Activated T-cell treated with anti-CD3 and anti-CD28 coated beads, Interleukin-2, amount 50 U/mL, for 4 hours (primary cell): Measurements from ENCODE around the gene PITRM1. TPM values are rescaled to one million over a fixed set of nuclear protein-coding genes. Genes with fewer than 3 reads are reported as not detected.
"Not testable (repeated sequence)": the region's sequence is repeated elsewhere in the genome, so short reads cannot be mapped to it uniquely, and the experiment has no call there.

Experiments used
- ATAC-seq, 2 donors: fragments of 200-7000 bp; cut with Tn5 transposase; one replicate each; pipeline ENCODE4 v1.10.0; 2021
- DNase-seq: peaks from one replicate; pipeline ENCODE4 v3.0.0-alpha.2; 2020
- H3K27me3 Mint-ChIP-seq: one replicate; pipeline ENCODE4 v1.8.0; 2021; ENCODE audit warnings: low read depth, mixed read lengths
- H3K36me3 Mint-ChIP-seq: one replicate; pipeline ENCODE4 v1.8.0; 2022; ENCODE audit warnings: mixed read lengths; ENCODE audit not compliant: insufficient read depth
- H3K4me1 Mint-ChIP-seq: one replicate; pipeline ENCODE4 v1.8.0; 2021; ENCODE audit warnings: low read depth, mixed read lengths
- H3K4me3 Mint-ChIP-seq: one replicate; pipeline ENCODE4 v1.8.0; 2021; ENCODE audit warnings: mild to moderate bottlenecking, moderate library complexity, mixed read lengths
- H3K9me3 Mint-ChIP-seq: one replicate; pipeline ENCODE4 v1.8.0; 2021; ENCODE audit warnings: mixed read lengths
- total RNA-seq, 3 donors: library from RNA; stranded (reverse); gene quantifications; one replicate each; pipeline ENCODE4 v1.2.1, GENCODE V29; 2021

Gene PITRM1
- total RNA-seq, 3 donors from 2014 or later: 122 to 150 (median 144) TPM

DNA sequence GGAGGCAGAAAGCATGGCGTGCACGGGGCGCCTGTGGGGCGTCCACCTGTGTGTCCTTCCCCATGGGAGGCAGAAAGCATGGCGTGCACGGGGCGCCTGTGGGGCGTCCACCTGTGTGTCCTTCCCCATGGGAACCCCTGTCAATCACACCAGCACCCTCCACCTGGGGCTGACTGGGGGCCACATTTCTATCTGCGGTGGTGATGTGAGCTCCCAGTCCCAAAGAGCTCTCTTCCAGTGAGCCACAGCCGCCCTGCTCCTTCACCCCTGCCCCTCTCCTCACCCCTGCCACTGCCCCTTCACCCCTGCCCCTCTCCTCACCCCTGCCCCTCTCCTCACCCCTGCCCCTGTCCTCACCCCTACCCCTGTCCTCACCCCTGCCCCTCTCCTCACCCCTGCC, 66.3 kb downstream of the PITRM1 start:
- not testable (repeated sequence) for ATAC-seq, H3K4me3 Mint-ChIP-seq, H3K27me3 Mint-ChIP-seq, H3K9me3 Mint-ChIP-seq, H3K4me1 Mint-ChIP-seq, DNase-seq
- peaks cover 53% of the 10 kb centered on the region for H3K36me3 Mint-ChIP-seq

DNA sequence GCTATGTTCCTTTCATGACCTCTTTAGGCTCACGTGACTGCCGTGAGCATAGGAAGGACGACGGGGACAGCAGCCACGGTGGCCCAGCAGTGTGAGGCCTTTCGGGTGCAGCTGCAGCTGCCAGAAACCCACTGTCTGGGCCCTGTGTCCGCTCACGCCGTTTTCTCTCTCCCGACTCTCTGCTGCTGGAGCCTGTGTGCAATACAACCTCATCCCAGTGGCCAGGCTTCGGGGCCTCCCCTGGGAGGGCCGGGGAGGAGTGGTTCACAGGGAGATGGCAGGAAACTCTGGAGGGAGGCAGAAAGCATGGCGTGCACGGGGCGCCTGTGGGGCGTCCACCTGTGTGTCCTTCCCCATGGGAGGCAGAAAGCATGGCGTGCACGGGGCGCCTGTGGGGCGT, 66.7 kb downstream of the PITRM1 start:
- Mint-ChIP-seq H3K36me3 (peaks cover 53% of the 10 kb centered on the region), H3K27me3 (no peaks in the 10 kb centered on the region), H3K9me3 (no peaks in the 10 kb centered on the region), H3K4me3 (no peak overlapping the region), H3K4me1 (no peaks in the 10 kb centered on the region)
- DNase-seq: no peak
- ATAC-seq: no peak

DNA sequence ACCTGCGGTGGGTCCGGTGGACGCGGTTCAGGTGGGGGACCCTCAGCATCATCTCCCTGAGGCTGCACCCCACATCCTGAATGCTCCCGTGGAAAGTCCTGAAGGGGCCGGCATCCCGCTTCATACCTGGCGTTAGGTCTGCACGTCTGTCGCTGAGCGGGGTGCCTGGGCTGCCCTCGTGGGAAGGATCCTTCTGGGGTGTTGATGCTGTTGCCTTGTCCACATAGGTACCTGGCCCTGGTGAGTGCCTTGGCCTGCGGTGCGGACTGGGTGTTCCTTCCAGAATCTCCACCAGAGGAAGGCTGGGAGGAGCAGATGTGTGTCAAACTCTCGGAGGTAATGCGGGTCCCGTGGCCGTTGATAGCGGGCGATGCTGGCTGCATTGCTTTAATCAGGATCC, 67.4 kb downstream of the PITRM1 start:
- no peaks in the 10 kb centered on the region for H3K9me3 Mint-ChIP-seq
- DNase-seq (no peak), ATAC-seq (peak in 1 of 2 donors; percentile 36)
- H3K36me3 Mint-ChIP-seq: peaks cover 51% of the 10 kb centered on the region
- H3K4me3 Mint-ChIP-seq: no peak overlapping the region
- no peaks in the 10 kb centered on the region for H3K27me3 Mint-ChIP-seq
- H3K4me1 Mint-ChIP-seq: no peaks in the 10 kb centered on the region

DNA sequence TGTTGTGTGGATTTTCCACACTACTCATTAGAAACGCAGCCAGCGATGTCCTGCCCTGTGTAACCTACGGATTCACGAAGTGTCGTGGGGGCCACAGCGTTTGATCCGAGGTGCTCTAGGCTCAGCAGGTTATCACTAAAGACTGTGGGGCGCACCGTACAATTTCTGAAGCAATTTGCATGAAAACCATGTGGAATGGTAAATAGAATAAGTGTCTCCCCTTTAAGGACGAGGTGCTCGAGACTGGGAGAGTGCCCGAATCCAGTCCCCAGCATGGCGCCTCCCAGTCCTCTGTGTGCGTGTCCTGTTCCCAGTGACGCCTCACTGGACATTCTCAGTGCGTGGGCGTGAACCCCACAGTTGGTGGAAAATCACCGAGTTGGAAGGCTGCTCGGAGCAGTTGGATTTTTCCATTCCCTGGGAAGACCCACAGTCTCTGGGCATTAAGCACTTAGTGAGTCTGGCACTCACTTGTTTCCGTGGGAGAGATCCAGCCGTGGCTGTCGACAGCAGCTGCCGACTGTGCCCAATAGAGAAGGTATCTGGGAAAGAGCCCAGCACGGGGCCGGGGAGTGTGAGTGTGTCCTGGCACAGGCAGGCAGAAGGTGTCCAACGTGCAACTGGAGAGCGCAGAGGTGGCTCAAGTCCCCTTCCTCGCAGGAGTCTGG, 68.2 kb downstream of the PITRM1 start:
- ATAC-seq (no peak), DNase-seq (no peak)
- no peaks in the 10 kb centered on the region for H3K9me3 Mint-ChIP-seq
- peaks cover 54% of the 10 kb centered on the region for H3K36me3 Mint-ChIP-seq
- no peaks in the 10 kb centered on the region for H3K27me3 Mint-ChIP-seq
- H3K4me3 Mint-ChIP-seq: no peak overlapping the region
- peaks cover 4% of the 10 kb centered on the region for H3K4me1 Mint-ChIP-seq

DNA sequence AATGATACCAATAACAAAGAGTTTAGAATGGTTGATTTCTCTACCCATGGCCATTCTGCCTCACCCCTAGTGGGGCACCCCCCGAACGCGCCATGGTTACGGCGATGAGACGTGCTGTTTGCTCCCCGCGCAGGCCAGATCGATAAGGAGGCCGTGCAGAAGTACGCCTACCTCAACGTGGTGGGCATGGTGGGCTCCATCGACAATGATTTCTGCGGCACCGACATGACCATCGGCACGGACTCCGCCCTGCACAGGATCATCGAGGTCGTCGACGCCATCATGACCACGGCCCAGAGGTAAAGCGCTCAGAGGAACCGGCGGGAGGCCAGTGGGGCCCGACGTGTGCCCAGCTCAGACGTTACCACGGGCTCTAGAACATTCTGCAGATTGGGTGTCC, 68.9 kb downstream of the PITRM1 start:
- Mint-ChIP-seq H3K36me3 (peaks cover 52% of the 10 kb centered on the region), H3K4me3 (no peak overlapping the region), H3K4me1 (peaks cover 7% of the 10 kb centered on the region), H3K27me3 (no peaks in the 10 kb centered on the region), H3K9me3 (no peaks in the 10 kb centered on the region)
- no peak for ATAC-seq
- no peak for DNase-seq

DNA sequence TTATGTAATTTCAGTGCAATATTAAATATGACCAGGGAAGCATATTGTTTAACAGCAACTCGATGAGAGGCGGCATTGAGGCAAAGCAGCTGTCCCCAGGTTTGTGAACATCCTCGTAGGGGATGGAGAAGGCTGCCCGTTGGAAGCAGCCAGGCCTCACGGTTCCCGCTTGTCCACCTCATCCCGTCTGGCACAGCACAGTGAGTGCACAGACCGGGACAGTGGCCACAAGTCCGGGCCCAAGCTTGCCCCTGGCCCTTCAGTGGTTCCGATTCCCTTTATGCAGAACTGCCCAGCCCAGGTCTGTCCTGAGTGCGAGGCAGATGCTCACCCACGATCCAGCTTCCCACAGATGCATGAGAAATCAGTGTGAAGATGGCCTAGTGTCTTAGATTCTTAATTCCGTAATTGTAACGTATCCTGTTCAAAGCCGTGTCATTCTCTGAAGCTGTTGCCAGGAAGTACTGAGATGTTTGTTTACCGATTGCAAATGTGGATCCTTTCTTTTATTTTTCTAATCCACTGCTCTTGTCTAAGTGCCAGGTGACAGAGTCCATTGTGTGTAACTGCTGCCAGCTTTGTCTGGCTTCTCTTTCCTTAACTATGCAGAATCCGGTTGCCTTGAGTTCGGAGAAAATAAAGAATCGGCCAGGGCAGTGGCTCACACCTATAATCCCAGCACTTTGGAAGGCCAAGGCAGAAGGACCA, 69.7 kb downstream of the PITRM1 start:
- peaks cover 50% of the 10 kb centered on the region for H3K36me3 Mint-ChIP-seq
- no peak overlapping the region for H3K4me3 Mint-ChIP-seq
- peaks cover 9% of the 10 kb centered on the region for H3K4me1 Mint-ChIP-seq
- H3K9me3 Mint-ChIP-seq: no peaks in the 10 kb centered on the region
- no peaks in the 10 kb centered on the region for H3K27me3 Mint-ChIP-seq
- no peak for ATAC-seq
- DNase-seq: no peak

DNA sequence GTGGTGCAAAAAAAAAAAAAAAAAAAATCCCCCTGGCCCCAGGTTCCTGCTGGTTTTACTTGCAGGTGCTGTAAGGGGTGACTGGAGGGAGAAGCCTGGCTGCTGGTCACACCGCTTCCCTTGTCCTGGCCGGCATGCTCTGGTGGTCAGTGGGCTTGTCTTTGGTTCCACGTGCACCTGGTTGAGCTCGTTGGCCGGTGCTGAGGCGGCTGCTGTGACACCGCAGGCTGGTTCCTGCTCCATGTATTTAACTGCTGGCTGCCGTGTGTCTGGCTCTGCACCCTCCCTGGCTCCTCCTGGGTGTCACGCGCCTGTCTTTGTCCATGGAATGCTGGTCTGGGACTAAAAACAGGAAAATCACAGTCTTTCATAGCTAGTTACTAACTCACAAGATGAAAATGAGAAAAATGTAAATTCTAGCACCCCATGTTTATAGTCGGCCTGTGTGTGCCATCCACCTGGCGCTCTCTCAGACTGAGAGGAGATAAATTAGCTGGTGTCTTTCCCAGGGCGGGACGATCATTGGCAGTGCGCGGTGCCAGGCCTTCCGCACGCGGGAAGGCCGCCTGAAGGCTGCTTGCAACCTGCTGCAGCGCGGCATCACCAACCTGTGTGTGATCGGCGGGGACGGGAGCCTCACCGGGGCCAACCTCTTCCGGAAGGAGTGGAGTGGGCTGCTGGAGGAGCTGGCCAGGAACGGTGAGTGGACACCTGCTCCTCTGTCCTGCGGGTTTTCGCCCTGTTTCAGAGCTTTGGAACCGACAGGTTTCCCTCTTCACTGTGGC, 71.5 kb downstream of the PITRM1 start:
- DNase-seq (no peak), ATAC-seq (no peak)
- Mint-ChIP-seq H3K27me3 (no peaks in the 10 kb centered on the region), H3K9me3 (no peaks in the 10 kb centered on the region), H3K4me1 (peaks cover 17% of the 10 kb centered on the region), H3K36me3 (peaks cover 48% of the 10 kb centered on the region), H3K4me3 (no peak overlapping the region)

DNA sequence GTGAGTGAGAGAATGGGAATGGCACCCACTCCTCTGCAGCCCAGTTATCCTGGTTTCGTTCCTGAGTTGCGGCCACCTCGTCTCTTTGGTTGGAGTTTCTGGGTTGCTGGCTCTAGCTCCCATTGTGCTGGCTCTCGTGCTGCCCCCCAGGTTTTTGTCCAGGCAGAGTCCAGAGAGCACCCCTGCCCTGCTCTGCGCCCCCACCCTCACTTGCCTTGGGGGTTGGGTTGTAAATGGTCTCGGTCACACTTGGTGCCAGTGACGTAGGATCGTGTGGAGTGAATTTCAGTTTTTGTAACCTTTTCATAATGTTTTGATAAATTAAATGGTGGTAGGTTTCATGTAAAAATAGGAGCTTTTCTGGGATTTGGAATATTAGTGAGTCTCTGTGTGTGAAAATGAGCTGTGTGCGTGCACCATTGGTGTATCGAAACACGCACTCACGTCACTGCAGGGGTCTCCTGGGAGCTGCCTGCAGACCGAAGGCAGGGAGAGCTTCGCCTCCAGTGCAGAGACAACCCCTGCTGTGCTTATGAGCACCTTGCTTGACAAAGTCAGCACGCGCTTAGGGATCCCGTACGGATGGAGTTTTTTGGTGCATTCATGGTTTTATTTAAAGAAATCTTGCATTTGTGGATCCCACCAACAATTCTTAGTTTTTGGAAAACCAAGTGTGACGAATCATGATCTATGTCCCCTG, 72.3 kb downstream of the PITRM1 start:
- DNase-seq (no peak), ATAC-seq (no peak)
- peaks cover 26% of the 10 kb centered on the region for H3K4me1 Mint-ChIP-seq
- H3K9me3 Mint-ChIP-seq: no peaks in the 10 kb centered on the region
- peaks cover 45% of the 10 kb centered on the region for H3K36me3 Mint-ChIP-seq
- no peak overlapping the region for H3K4me3 Mint-ChIP-seq
- H3K27me3 Mint-ChIP-seq: no peaks in the 10 kb centered on the region

DNA sequence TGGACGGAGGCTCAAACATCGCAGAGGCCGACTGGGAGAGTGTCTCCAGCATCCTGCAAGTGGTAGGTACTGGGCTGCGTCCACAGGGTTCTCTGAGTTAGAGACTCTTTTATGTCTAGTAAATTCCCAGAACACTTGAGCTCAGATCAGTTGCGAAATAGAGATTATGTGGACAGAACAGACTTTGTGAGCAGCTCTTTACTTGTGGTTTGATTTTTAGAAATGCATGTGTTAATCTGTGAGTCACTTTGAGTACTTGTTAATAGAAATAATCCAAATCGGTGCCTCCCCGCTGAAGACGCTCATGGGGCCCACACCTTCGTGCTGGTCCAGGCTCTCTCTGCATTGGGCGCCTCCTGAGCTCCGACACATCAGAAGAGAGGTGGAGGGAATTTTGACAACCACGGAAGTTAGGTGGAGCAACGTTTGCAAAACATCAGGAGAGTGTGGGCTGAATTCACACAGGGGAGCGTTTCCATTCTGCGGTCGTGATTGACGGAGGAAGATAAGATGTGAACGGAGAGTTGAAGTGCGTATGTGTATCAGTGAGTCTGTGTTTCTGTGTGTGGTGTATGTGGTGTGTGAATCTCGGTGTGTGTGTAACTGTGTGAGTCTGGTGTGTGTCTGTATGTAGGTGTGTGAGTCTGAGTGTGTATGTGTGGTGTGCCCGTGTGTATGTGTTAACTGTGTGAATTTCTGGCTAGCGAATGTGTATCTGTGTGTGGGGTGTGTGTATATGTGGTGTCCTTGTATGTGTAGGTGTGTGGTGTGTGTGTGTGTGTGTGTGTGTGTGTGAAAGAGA, 73.1 kb downstream of the PITRM1 start:
- ATAC-seq (no peak), DNase-seq (no peak)
- peaks cover 47% of the 10 kb centered on the region for H3K36me3 Mint-ChIP-seq
- no peaks in the 10 kb centered on the region for H3K9me3 Mint-ChIP-seq
- H3K4me1 Mint-ChIP-seq: peaks cover 33% of the 10 kb centered on the region
- no peaks in the 10 kb centered on the region for H3K27me3 Mint-ChIP-seq
- no peak overlapping the region for H3K4me3 Mint-ChIP-seq

DNA sequence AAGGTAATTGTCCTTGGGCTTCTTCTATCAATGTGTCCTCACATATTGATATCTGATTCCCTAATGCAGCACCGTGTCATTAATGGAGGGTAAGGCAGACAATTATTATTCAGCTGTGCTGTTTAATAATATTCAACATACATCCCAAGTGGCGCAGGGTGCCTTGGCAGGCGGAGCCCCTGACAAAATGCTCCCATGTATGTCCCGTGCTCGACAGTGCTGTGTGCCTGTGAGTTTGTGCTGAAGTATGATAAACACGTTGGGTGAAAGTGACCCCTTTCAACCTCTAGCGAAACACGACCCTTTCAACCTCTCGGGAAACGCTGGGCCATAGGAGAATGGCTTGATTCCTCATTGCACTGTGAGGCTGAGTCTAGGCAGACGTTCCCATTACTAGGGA, 73.9 kb downstream of the PITRM1 start:
- Mint-ChIP-seq H3K4me1 (peaks cover 41% of the 10 kb centered on the region), H3K4me3 (no peak overlapping the region), H3K27me3 (no peaks in the 10 kb centered on the region), H3K9me3 (no peaks in the 10 kb centered on the region), H3K36me3 (peaks cover 48% of the 10 kb centered on the region)
- DNase-seq (no peak), ATAC-seq (no peak)

DNA sequence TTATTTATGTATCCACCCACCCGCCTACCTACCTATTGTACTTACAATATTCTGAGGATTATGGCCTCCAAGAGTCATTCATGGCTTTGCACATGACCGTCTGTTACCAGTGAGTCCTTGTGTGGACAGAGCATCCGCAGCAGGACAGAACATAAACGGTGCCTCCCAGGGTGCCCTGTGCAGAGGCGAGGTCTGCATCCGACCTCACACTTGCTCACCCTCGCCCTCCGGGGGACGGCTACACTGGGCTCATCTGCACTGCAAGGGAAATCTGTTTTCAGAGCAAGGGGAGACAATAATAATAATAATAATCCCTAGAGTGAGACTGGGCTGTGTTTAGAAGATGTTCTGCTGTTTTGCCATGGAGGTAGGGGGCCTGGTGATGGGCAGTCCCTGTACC, 75.4 kb downstream of the PITRM1 start:
- H3K4me3 Mint-ChIP-seq: no peak overlapping the region
- H3K27me3 Mint-ChIP-seq: no peaks in the 10 kb centered on the region
- H3K9me3 Mint-ChIP-seq: no peaks in the 10 kb centered on the region
- DNase-seq (no peak), ATAC-seq (no peak)
- H3K4me1 Mint-ChIP-seq: peaks cover 53% of the 10 kb centered on the region
- H3K36me3 Mint-ChIP-seq: peaks cover 44% of the 10 kb centered on the region

DNA sequence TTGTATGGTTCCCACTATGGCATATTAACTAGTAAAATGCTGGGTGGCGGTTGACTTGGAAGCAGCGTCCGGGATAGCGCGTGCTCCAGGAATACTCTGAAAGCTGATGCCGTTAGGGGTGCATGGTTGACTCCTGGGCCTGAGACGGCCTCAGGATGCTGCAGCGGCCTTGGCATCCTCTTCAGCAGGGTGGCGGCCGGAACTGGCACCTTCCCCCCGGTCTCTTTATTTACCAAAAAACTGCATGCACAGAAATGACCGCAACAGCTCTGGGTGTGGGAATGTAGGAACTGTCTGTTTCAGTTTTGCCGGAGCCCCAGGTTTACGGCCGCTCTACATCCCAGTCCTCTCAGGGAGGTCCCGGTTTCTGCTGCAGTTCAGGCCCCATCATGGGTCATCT, 76.4 kb downstream of the PITRM1 start:
- no peak for ATAC-seq
- H3K27me3 Mint-ChIP-seq: no peaks in the 10 kb centered on the region
- no peak overlapping the region for H3K4me3 Mint-ChIP-seq
- no peak for DNase-seq
- peaks cover 61% of the 10 kb centered on the region for H3K4me1 Mint-ChIP-seq
- no peaks in the 10 kb centered on the region for H3K9me3 Mint-ChIP-seq
- H3K36me3 Mint-ChIP-seq: peaks cover 45% of the 10 kb centered on the region

DNA sequence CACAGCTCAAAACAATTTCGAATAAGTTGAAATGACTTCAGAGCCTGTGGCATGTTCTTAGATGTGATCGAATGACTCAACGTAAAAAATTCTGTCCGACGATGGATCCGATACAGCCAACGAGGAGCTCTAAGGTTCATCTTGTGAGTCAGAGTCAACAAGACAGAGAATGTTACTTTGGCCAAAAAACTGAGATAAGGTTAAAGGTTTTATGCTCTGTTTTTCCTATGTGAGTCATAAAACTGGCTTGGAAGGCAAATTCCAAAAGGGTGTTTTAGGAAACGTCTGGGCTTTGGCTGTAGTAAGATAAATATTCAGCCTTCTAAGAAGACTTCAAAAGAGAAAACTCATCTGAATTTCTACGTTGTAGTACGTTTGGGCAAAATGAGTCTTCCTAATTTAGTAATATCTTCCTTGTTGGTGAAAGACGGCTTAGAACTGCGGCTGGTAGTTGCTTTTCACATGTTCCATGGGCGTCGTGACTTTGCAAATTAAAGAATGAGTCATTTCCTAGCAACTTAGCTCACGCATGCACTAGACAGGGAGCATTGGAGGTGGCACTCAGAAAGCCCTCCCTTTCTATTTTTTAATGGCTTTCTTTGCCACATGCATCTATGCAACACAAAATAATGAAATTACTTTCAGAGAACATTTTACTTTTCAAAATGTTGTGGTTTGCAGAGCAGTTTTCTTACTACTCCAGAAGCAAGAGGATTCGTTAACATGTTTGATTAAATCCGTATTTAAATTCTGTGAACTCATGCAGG, 77.0 kb downstream of the PITRM1 start:
- H3K9me3 Mint-ChIP-seq: no peaks in the 10 kb centered on the region
- DNase-seq (peak; percentile 49), ATAC-seq (peak; percentile 84 to 85)
- H3K36me3 Mint-ChIP-seq: peaks cover 44% of the 10 kb centered on the region
- no peaks in the 10 kb centered on the region for H3K27me3 Mint-ChIP-seq
- peaks cover 67% of the 10 kb centered on the region for H3K4me1 Mint-ChIP-seq
- peak overlapping the region; percentile 37 for H3K4me3 Mint-ChIP-seq
